Epidermal melanocyte (primary cell): ENCODE data around the gene UBAC2.
"Not testable (repeated sequence)": the region's sequence is repeated elsewhere in the genome, so short reads cannot be mapped to it uniquely, and the experiment has no call there.

Experiments used
- DNase-seq: peaks from one replicate; pipeline ENCODE4 v3.0.0; 2011; ENCODE audit warnings: low spot score; ENCODE audit not compliant: insufficient read length

UBAC2 gene

GRCh38 chr13:99389520-99390304, 189.1 kb downstream of the UBAC2 start:
- DNase-seq: no peak

DNA sequence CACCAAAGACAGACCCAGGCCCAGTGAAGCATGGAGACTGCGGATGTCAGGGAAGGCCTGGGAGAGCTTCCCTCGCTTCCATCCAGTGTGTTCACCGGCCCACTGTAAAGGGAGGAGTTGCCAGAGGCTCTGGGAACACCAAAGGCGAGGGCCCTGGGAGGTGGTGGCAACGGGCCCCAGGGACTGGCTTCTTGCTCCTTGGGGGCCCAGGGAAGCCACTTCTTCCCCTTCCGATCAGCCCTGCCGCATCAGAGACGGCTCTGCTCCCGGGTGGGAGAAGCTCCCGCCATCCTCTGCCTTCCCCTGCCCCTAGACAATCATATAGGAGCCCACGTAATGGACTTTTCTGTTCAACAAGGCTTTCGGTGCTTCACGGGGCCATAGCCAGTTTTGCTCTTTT, 189.9 kb downstream of the UBAC2 start:
- no peak for DNase-seq

DNA sequence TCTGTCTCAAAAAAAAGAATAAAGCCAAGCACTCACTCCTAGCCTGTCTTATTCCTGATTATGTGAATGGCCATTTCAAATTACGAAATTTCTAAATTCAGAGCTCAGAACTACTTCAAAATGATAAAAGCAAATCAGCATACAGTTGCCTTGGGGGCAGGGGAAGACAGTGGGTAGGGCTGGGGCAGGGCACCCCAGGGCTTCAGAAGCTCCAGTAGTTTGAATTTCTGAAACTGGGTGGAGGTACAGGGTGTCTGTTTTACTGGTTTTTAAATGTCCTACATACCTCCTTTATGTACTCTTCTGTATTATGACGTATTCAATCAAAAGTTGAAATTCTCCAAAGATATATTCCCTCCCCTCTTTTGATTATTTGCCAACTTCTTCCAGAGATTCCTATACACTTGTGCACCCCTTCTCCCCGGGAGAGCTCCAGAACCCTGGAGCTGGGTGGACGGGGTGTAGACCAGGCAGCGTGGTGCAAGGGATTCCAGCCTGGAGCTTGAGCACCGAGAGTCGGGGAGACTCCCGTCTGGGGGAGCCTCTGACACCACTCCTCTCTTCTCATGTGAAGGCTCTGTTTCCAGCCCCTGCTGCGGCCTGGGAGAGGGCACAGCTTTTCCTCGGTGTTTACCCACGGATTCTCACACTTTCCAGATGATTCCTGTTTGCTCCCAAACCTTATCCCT, 191.3 kb downstream of the UBAC2 start:
- no peak for DNase-seq

GRCh38 chr13:99392470-99393135, 191.9 kb downstream of the UBAC2 start:
- DNase-seq: no peak

GRCh38 chr13:99393391-99393790, 192.7 kb downstream of the UBAC2 start:
- DNase-seq: not testable (repeated sequence)

GRCh38 chr13:99393791-99394735, 193.4 kb downstream of the UBAC2 start:
- DNase-seq: no peak

DNA sequence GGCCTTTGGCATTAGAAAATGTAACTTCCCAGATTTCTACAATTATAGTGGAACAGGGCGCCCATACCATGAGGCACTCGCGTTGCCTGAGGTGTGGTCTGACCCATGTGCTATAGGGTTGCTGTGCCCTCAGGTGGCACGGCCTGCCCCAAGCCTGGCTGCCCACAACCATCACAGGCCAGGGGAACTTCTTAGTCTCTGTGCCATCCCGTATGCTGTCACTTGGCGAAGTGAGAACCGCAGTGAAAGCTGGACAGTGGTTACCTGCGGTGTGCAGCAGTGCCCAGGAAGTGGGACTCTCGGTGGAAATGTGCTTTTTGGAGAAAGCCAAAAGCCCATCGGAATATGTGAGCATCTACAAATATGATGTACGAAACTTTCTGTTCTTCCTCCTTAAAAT, 194.8 kb downstream of the UBAC2 start:
- no peak for DNase-seq

DNA sequence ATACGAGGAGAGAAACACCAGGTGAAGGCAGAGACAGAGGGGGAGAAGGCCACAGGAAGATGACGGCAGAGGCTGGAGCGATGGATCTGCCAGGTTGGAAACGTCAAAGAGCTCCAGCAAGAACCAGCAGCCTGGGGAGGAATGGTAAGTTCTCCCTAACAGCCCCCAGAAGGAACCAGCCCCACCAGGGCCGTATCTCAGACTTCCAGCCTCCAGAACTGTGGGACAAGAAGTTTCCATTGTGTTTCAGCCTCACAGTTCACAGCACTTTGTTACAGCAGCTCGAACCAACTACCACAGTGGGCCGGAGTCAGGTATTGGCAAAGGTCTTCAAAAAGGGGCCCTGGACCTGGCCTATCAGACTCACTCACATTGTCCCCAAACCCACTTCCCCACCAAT, 195.8 kb downstream of the UBAC2 start:
- no peak for DNase-seq

DNA sequence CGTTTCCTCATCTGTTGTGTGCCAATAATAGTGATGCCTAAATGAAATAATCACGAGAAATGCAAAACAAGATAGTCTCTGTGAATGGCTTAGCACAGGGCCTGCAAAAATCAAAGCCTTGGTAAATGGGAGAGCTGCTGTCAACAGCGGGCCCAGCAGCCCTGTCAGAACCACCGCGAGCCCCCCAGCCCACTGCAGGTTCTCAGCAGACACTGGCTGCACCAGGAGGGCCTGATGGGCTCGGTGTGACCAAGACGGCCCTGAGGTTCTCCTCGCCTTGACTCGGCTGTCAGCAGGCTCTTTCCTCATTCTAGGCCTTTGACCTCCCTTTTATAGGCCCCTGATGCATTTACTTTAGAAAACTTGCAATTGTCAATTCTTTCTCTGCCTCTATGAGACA, 197.4 kb downstream of the UBAC2 start:
- DNase-seq: no peak

DNA sequence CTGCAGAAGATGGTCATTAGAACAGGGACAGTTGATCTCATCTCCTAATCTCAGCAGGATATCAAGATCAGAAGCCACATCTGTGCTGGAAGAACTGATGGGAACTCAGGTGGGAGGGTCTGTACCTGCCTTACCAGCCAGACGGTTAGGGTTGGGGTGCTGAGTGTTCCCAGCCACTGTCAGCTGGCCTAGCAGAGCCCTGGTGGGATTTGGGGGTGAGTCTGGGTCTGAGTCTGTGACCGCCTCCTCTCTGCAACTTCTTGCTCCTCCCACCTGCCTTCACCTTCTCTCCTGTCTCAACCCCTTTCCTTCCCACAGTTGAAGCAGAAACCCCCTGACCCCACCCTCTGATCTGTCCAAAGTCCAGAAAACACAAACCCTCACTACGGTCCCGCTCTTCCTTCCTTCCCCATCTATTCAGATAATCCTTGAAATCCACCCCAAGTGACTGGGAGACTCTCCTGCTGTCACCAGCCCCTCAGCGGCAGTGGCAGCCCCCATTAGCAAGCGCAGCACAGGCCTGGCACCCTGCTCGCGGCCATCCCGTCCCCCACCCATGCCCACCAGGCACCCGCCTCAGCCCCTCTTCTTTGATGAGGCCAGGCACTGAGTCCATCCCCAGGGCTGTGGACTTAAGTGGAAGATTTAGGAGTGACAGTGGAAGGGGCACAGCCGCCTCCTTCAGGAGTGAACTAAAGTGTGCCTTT, 198.4 kb downstream of the UBAC2 start:
- no peak for DNase-seq

- no peak for DNase-seq
Observed at GRCh38 chr13:99399623-99399974, 198.9 kb downstream of the UBAC2 start.

DNA sequence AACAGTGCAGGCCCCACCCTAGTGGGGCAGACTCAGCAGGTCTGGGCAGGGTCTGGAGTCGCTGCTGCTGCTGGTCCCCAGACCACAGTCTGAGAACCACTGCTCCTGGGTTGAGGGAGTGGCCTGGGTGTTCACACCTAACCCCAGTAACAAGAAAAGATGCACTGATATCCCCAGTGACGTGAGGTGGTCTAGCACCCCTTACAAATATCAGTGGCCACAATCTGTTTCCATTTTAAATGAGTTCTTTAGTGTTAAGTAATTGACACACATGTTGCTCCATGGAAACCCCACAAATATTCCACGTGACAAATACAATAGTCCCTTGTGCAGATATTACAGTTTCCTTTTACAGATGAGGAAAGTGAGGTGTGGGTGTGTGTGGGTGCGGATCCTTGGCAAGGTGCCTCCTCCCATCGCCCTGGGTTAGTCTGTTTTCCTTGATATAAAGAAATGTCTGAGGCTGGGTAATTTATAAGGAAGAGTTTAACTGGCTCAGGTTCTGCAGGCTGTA, 202.9 kb downstream of the UBAC2 start:
- DNase-seq: no peak

DNA sequence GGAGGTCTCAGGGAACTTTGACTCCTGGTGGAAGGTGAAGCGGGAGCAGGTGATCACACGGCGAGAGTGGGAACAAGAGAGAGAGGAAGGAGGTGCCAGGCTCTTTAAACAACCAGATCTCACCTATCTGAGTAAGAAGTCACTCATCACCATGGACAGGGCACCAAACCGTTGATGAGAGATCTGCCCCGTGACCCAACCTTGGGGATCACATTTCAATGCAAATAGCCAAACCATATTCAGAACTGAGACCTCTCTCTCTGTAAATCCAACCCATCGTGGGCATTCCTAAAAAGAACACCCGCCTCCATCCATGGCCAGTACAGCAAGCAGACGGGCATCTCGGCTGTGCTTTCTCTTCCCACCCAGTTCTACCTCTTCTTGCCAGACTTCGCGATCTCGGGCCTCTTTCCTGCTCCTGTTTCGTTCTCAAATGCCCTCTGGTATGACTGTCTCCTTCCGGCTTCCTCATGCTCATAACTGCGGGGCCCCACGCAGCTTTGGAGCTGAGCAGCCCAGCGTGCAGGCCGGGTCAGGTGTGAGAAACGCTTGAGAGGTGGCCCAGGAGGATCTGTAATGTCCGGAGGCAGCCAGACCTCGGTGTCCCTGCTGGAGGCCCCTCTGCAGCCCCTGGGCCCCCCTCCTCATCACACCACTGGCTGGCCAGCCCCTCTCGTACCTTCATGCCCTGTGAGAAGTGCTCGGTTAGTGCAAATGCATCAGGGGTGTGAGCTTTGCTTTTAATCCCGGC, 203.5 kb downstream of the UBAC2 start:
- no peak for DNase-seq

DNA sequence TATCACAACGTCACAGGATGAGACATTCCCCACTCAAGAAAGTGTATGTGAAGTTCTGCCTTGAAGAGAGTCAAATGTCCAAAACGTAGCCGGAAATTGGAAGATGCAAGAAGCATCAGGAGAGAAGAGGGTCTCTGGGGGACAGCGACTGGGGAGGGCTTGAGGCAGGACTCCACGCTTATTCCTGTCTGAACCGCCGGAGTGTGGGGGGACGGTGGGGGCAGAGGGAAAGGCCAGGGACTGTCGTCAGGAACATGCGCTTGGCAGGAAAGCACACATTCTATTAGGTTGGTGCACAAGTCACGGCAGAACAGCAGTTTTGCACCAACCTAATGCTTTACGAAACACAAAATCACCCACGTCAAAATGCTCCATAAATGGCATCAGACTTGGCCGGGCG, 205.3 kb downstream of the UBAC2 start:
- DNase-seq: no peak

DNA sequence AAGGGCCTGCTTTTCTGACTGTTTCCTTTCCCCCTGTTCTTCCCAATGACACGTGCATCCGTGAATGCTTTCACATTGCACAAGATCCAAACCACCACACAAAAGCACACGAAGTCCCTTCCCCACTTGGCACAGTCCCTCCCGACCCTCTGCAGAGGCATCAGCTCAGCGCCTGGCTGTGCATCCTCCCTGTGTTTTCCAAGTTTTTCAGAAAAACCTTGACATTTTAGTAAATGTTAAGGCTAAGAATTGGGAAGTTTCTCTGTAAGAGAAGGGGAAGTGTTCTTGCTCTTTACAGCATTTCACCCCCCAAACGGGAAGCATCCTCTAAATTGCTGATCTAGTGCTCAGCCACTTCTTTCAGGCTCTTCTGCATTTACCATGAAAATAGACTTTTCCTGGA, 206.1 kb downstream of the UBAC2 start:
- DNase-seq: no peak

GRCh38 chr13:99407906-99408702, 207.4 kb downstream of the UBAC2 start:
- no peak for DNase-seq

DNA sequence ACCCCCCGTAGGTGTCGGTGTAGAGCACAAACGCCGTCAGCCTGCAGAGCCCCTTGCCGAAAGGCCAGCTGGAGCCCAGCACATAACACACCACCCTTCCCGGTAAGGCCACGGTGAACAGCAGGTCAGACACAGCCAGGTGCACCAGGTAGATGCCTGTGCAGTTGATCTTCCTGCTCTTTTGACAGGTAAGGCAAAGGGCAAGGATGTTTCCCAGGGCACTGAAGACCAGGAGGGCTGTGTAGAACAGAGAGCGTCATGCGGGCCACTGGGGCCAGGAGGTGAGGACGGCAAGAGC, 208.0 kb downstream of the UBAC2 start:
- no peak for DNase-seq

GRCh38 chr13:99409461-99410083, 208.9 kb downstream of the UBAC2 start:
- not testable (repeated sequence) for DNase-seq
